ENCODE data around the gene DLG5.

Gene DLG5

DNA sequence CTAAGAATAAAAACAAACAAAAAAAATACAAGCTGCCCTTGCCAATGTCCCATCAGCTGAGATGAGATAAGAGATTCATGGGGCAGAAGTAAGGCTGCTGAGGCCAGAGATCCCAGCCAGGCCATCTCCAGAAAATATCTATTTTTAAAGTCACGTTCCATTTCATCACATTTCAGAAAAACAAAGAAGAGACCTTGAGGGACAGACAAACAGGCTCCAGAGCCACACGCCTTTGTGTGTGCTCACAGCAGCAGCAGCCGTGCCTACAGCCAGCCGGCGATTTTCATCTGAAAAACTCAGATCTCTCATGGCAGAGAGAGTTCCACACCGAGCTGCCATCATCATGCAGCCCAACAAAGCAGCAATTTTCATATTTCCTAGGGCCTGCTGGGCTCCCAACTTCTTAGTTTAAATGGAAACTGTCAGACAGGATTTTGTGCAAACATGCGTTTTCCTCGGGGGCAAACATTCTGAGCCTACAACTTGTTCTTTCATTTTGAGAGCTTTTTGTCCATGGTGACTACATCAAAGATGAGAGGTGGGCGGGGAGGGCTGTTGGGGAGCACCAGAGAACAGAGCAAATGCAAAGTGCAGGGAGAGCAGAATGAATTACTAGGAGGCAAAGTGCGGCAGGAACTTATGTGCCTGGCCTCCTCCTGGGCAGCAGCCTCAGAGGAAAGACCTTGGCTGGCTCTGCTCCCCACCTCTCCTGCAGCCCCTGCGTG is 38.8 kb downstream of the DLG5 start:
- DNase-seq, result no peak

DNA sequence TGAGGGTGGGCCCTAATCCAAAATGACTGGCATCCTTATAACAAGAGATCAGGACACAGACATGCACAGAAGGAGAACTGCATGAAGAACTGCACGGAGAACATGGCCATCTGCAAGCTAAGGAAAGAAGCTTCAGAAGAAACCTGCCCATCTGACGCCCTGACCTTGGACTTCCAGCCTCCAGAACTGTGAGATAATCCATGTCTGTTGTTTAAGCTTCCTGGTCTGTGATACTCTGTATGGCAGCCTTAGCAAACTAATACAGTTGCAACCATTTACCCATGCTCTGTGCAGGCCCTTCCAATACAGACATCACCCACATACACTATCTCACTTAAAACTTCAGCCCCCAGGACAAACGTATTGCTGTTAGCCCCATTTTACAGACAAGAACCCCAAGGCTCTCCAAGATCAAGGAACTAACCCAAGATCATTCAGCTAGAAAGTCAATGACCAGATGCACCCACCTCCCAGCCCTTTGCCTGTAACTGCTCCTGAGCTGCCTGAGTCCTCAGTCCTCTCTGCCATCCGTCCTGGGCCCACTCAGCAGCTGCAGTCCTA is 39.7 kb downstream of the DLG5 start:
- no peak for DNase-seq

GRCh38 chr10:77884181-77884580 is 42.4 kb downstream of the DLG5 start:
- DNase-seq, result no peak

GRCh38 chr10:77881636-77882035 is 44.9 kb downstream of the DLG5 start:
- DNase-seq, result no peak

DNA sequence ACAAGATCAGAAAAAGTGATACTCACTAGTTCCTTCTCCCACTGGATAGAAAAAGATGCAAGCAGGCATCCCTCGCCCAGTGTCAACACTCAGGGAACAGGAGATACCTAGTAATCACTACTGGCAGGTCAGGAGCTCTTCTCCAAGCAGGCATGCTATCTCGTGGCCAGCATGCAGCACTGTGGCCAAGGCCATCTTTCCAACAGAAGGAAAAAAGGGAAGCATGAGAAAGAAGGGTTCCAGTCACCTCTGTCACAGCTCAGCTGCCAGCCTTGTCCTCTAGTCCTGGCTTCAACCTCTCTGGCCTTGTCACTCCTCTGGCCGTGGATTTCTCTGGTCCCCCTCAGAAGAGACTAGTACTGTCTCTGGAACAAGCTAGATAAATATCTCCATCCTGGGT is 45.3 kb downstream of the DLG5 start:
- DNase-seq, result no peak

- no peak for DNase-seq
These were observed 46.8 kb downstream of the DLG5 start for GRCh38 chr10:77879710-77880109.

- DNase-seq, result no peak
These were observed 47.5 kb downstream of the DLG5 start for GRCh38 chr10:77879065-77879464.

GRCh38 chr10:77877441-77878344 is 48.9 kb downstream of the DLG5 start:
- DNase-seq, result no peak

DNA sequence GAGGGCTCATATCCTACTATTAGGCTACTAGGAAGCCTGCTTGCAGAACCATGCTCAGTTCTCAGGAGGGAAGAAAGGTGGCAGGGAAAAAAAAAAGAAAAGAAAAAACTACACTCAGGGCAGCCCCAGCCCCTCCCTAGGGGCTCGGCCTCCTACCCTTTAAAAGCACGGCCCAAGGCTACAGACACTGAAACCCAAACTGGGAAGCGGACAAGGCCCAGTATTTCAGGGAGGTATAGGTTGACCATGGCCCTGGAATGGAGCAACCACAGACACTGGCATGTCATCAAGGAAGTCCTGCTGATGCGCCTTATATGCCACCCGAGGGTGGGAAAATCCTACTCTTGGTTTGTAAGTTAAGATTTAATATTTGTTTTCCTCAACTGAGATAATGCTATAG is 50.8 kb downstream of the DLG5 start:
- DNase-seq, result no peak

DNA sequence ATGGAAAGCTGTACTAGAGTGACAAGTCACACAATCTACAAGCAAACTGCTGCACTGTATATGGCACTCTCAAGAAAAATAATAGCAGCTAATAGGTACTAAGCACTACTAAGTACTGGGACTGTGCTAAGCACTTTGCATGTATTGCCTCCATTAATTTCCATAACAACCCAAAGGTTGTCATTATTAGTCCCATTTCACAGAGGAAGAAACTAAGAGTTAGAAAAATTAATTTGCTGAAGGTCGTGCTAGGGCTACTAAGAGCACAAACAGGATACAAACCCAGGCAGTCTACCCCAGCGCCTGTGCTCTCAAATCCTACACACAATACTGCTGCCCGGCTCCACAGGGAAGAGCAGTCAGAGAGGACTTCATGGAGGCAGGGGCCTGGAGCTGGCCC is 51.7 kb downstream of the DLG5 start:
- DNase-seq, result no peak

DNA sequence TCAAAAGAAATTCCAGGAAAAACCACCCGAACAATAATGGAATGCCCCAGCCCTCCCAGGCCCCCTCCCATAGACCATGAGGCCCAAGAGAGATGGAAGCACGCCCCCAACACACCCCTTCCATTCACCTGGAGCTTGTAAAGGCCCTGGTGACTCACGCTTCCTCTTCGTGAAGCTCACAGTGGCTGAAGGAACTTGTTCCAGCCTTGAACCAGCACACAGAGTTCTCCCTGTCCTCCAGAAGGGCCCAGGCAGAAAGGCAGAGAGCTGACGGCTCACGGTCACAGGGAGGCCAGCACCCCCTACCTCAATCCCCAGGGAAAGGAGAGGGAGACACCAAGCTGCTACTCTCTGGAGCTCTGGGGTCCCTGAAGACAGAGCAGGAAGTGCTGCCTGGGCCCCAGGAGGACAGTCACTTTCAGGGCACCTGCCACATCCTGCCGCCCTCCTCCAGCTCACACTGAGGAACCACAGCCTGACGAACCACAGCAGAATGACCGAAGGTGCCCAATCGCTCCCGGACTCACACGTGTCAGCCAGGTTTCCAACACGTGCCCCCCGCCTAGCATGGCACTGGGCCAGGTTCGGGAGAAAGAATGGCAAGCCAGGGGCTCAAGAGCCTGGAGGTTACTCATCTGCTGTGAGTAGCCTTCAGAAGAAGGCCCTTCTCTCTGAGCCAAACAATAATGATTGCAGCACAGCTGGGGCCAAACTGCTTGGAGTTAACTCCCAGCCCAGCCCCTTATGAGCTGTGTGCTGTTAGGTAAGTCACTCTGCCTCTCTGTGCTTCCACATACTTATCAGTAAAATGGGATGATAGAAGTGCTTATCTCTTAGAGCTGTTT is 52.8 kb downstream of the DLG5 start:
- peak; percentile 41 for DNase-seq

GRCh38 chr10:77872947-77873535 is 53.5 kb downstream of the DLG5 start:
- DNase-seq, result no peak

GRCh38 chr10:77872151-77872946 is 54.2 kb downstream of the DLG5 start:
- no peak for DNase-seq

- no peak for DNase-seq
These were observed 56.7 kb downstream of the DLG5 start for GRCh38 chr10:77869626-77870420.

DNA sequence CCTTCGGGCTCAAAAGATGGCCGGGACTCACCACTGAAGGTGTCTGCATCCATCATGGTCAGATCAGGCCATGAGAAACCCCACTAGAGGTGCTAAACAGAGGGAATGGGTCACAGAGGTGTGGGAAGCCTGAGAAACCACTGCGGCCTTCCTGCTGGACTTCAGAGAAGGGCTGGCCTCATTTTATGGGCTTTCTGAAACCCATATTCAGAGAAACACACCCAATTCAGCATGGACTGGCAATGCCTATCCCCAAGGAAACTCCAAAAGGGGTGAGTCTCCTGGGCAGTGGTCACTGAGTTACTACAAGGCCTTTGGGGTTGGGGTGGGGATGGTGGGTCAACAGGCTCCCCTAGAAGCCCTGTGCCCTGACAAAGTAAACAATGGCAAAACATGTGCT is 58.0 kb downstream of the DLG5 start:
- DNase-seq, result no peak

DNA sequence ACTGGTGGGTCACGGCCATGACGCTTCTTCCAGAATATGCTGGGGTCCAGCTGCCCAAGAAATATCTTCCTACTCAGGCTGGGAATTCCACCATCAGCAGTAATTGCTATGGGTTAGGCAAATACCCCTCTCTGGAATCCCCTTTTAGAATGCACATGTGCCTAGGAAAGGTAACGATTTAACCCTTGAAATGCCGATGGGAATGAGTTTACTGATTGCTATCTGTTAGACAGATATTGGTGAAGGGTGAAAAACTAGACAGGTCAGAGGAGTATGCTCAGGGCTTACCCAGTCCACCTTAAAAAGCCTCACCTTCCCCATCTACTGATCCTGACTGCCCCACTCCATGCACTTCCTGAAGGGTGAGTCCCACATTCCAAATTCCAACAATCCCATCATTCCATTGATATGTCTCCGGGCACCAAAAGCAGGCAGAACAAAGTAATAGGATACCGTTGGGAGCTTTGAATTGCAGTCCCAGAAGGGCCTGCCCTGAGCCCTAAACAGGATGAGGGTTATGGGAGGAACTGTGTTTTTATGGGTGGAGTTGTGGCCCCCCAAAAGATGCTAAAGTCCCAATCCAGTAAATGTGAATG is 59.3 kb downstream of the DLG5 start:
- no peak for DNase-seq

DNA sequence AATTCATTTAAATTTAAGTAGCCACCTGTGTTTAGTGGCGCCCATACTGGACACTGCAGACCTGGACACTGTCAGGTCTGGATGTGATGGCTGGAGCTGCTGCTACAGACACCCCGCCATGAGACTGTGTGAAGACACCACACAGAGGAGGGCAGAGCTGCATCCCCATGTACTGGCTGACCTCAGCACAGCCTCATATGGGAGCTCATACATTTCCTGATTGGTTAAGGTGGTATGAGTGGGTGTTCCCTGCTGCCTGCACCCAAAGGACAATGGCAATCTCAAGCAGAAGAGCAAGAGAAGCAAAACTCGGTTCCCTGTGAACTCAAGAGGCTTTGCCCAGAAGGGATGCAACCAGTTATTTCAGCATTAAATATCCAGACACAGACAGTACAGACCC is 60.0 kb downstream of the DLG5 start:
- DNase-seq, result no peak

GRCh38 chr10:77865580-77866324 is 60.8 kb downstream of the DLG5 start:
- DNase-seq, result peak; percentile 2

GRCh38 chr10:77864151-77864851 is 62.3 kb downstream of the DLG5 start:
- no peak for DNase-seq
